Ovary (tissue), 3 donors: ENCODE measurements around the gene FGGY.

Experiments used
- CTCF ChIP-seq, 3 donors: fragments of 450-650 bp in 2 of 3; fragments of 200-600 bp in 1 of 3; IDR thresholded peaks; one replicate each; pipeline versions ENCODE4 v1.5.1 to v1.8.0; 2016 to 2022; ENCODE audit warnings: antibody characterized with exemption in 3 of 3, mild to moderate bottlenecking in 1 of 3
- EP300 ChIP-seq: sonication (generic); formaldehyde crosslinking; IDR thresholded peaks from one replicate; pipeline ENCODE4 v1.6.1; 2017; ENCODE audit warnings: antibody characterized with exemption
- POLR2A ChIP-seq: fragments of 450-650 bp; IDR thresholded peaks from one replicate; pipeline ENCODE4 v1.6.1; 2017; ENCODE audit warnings: antibody characterized with exemption, mild to moderate bottlenecking, moderate library complexity
- donor health status: DM: no; HTN: no; CAD: no.

GRCh38 chr1:59323879-59324278, 27.0 kb downstream of the FGGY start:
- TF ChIP-seq CTCF (IDR thresholded peaks at IDR 0.05) (no peak), EP300 (no peak), POLR2A (no peak)
